GM18499 (cell line): ENCODE results near the gene MSX1.

Source experiments
- ATAC-seq: cut with Tn5 transposase; IDR thresholded peaks from one replicate; pipeline ENCODE4 v1.9.1; 2021; ENCODE audit warnings: moderate number of reproducible peaks; ENCODE audit not compliant: insufficient read depth, unreplicated experiment

MSX1 gene

GRCh38 chr4:4868040-4868757, 8.7 kb downstream of the MSX1 start:
- ATAC-seq: no peak

GRCh38 chr4:4868758-4869723, 9.6 kb downstream of the MSX1 start:
- no peak for ATAC-seq

GRCh38 chr4:4869731-4870571, 10.5 kb downstream of the MSX1 start:
- no peak for ATAC-seq

GRCh38 chr4:4870576-4871241, 11.2 kb downstream of the MSX1 start:
- no peak for ATAC-seq

- no peak for ATAC-seq
Measured at GRCh38 chr4:4871242-4871572, 11.7 kb downstream of the MSX1 start.

- no peak for ATAC-seq
Measured at GRCh38 chr4:4871573-4872313, 12.3 kb downstream of the MSX1 start.

- ATAC-seq: no peak
Measured at GRCh38 chr4:4872314-4872903, 12.9 kb downstream of the MSX1 start.

- no peak for ATAC-seq
Measured at GRCh38 chr4:4873203-4873602, 13.7 kb downstream of the MSX1 start.

GRCh38 chr4:4874254-4874653, 14.8 kb downstream of the MSX1 start:
- no peak for ATAC-seq

- no peak for ATAC-seq
Measured at GRCh38 chr4:4875147-4875546, 15.7 kb downstream of the MSX1 start.

- no peak for ATAC-seq
Measured at GRCh38 chr4:4875611-4876010, 16.1 kb downstream of the MSX1 start.

GRCh38 chr4:4876945-4877661, 17.6 kb downstream of the MSX1 start:
- no peak for ATAC-seq

- no peak for ATAC-seq
Measured at GRCh38 chr4:4880492-4880891, 21.0 kb downstream of the MSX1 start.

GRCh38 chr4:4881432-4881831, 22.0 kb downstream of the MSX1 start:
- ATAC-seq: no peak

- ATAC-seq: no peak
Measured at GRCh38 chr4:4884611-4885010, 25.1 kb downstream of the MSX1 start.

GRCh38 chr4:4887426-4887825, 28.0 kb downstream of the MSX1 start:
- ATAC-seq: no peak

- no peak for ATAC-seq
Measured at GRCh38 chr4:4888695-4889094, 29.2 kb downstream of the MSX1 start.

GRCh38 chr4:4889781-4890180, 30.3 kb downstream of the MSX1 start:
- no peak for ATAC-seq
